Activated T-helper 9 cell treated with anti-CD3 and anti-CD28 coated beads, Interleukin-2, amount 50 U/mL, for 16 hours (primary cell): ENCODE data around the gene FIZ1.
A peak's percentile ranks its signal among the peaks of the same experiment; 100 is the strongest.
"Not testable (repeated sequence)": the region's sequence is repeated elsewhere in the genome, so short reads cannot be mapped to it uniquely, and the experiment has no call there.

ENCODE experiments used
- DNase-seq: peaks from one replicate; pipeline ENCODE4 v3.0.0-alpha.2; 2020; ENCODE audit warnings: low read depth

The FIZ1 gene

GRCh38 chr19:55594996-55595545, 4.2 kb downstream of the FIZ1 start:
- DNase-seq, result no peak

GRCh38 chr19:55593096-55593772, 6.1 kb downstream of the FIZ1 start:
- no peak for DNase-seq

- DNase-seq, result no peak
Observed at GRCh38 chr19:55592391-55593090, 6.8 kb downstream of the FIZ1 start.

- DNase-seq, result no peak
Observed at GRCh38 chr19:55591555-55591954, 7.8 kb downstream of the FIZ1 start.

GRCh38 chr19:55590617-55591016, 8.7 kb downstream of the FIZ1 start:
- DNase-seq, result no peak

GRCh38 chr19:55590109-55590508, 9.2 kb downstream of the FIZ1 start:
- DNase-seq, result no peak

- DNase-seq, result no peak
Observed at GRCh38 chr19:55588738-55589137, 10.6 kb downstream of the FIZ1 start.

- peak; percentile 87 for DNase-seq
Observed at GRCh38 chr19:55586976-55587668, 12.2 kb downstream of the FIZ1 start.

- DNase-seq, result peak; percentile 32
Observed at GRCh38 chr19:55585658-55586339, 13.5 kb downstream of the FIZ1 start.

- no peak for DNase-seq
Observed at GRCh38 chr19:55584871-55585270, 14.4 kb downstream of the FIZ1 start.

GRCh38 chr19:55583897-55584296, 15.4 kb downstream of the FIZ1 start:
- DNase-seq, result not testable (repeated sequence)

GRCh38 chr19:55582284-55582683, 17.0 kb downstream of the FIZ1 start:
- DNase-seq, result not testable (repeated sequence)

- DNase-seq, result no peak
Observed at GRCh38 chr19:55581823-55582223, 17.5 kb downstream of the FIZ1 start.

- DNase-seq, result no peak
Observed at GRCh38 chr19:55581145-55581822, 18.0 kb downstream of the FIZ1 start.

- DNase-seq, result peak; percentile 65
Observed at GRCh38 chr19:55580628-55581144, 18.6 kb downstream of the FIZ1 start, which contains the start of gene ZNF579. Gene ZNF579 (minus strand): TSS chr19:55580848. CDS start chr19:55579639, 1,209 bp downstream.

GRCh38 chr19:55579766-55580621, 19.3 kb downstream of the FIZ1 start:
- DNase-seq, result no peak

- DNase-seq, result no peak
Observed at GRCh38 chr19:55578761-55579747, 20.3 kb downstream of the FIZ1 start.

- DNase-seq, result no peak
Observed at GRCh38 chr19:55578031-55578760, 21.1 kb downstream of the FIZ1 start.
